Posterior vena cava (tissue), 2 donors: ENCODE measurements around the gene MX1. TPM values are rescaled to one million over a fixed set of nuclear protein-coding genes. Genes with fewer than 3 reads are reported as not detected.

Experiments
- DNase-seq: peaks from one replicate; pipeline ENCODE4 v3.0.0-alpha.2; 2020; ENCODE audit warnings: low spot score
- intact Hi-C, 2 donors: fragments of 100-400 bp; cut with DNase I; formaldehyde crosslinking; loops; one replicate each; pipeline versions ENCODE4 v1.14.1 to v1.14.2; 2022 to 2023
- long read RNA-seq, 2 donors: library from polyadenylated mRNA; unstranded; transcript quantifications; one replicate each; pipeline ENCODE4 v2.0.0, GENCODE V29; 2020 to 2021
- total RNA-seq, 2 donors: library from RNA; stranded (reverse); fragmentation: NEBNext Ultra II Directional; extraction: Animal tissue kit (Norgen Biotek cat#: 25700); gene quantifications; one replicate each; pipeline ENCODE4 v1.2.1, GENCODE V29; 2021
- donor health status: DM: yes; HTN: yes; CAD: no.
- donor health status: DM: yes; HTN: yes; CAD: no.

MX1 gene, protein sequence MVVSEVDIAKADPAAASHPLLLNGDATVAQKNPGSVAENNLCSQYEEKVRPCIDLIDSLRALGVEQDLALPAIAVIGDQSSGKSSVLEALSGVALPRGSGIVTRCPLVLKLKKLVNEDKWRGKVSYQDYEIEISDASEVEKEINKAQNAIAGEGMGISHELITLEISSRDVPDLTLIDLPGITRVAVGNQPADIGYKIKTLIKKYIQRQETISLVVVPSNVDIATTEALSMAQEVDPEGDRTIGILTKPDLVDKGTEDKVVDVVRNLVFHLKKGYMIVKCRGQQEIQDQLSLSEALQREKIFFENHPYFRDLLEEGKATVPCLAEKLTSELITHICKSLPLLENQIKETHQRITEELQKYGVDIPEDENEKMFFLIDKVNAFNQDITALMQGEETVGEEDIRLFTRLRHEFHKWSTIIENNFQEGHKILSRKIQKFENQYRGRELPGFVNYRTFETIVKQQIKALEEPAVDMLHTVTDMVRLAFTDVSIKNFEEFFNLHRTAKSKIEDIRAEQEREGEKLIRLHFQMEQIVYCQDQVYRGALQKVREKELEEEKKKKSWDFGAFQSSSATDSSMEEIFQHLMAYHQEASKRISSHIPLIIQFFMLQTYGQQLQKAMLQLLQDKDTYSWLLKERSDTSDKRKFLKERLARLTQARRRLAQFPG
- total RNA-seq = 10 to 100 TPM; 14.0 to 52.2 TPM
- long read RNA-seq, donor 1, partial matches to known transcripts = 0 of 4 reads
- long read RNA-seq, donor 1, other reads (novel, unspliced or antisense) = 3 of 4 reads
- long read RNA-seq, donor 2, transcript MX1-202 (17 exons, 2,850 nt) = major isoform, 29 of 76 reads
- long read RNA-seq, donor 2, partial matches to known transcripts = 22 of 76 reads
- long read RNA-seq, donor 2, other reads (novel, unspliced or antisense) = 25 of 76 reads

DNA sequence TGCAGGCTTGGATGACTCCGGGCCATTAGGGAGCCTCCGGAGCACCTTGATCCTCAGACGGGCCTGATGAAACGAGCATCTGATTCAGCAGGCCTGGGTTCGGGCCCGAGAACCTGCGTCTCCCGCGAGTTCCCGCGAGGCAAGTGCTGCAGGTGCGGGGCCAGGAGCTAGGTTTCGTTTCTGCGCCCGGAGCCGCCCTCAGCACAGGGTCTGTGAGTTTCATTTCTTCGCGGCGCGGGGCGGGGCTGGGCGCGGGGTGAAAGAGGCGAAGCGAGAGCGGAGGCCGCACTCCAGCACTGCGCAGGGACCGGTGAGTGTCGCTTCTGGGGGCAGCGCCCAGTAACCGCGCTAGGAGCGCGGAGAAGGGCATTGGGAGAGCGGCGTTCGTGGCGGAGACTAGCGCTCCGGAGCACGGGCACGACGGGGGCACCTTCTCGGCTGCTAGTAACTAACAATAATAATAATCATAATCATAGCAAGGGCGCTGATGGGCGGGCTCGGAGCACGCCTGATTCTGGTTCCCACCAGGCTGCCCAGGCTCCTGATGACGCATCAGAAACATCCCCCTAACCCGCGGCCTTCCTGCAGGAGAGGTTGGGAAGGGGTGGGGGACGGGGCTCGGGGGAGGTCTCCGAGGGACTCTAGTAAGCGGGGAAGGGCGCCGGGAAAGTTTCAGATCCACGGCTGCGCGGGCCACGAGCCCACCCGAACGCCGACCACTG is at the start of gene MX1:
MX1 (plus strand) TSS at position 286 of the 722 bp plus-strand sequence. CDS start 5,832 bp downstream, outside the sequence.
- DNase-seq = peak; percentile 88
- intact Hi-C loops = no loop called here

DNA sequence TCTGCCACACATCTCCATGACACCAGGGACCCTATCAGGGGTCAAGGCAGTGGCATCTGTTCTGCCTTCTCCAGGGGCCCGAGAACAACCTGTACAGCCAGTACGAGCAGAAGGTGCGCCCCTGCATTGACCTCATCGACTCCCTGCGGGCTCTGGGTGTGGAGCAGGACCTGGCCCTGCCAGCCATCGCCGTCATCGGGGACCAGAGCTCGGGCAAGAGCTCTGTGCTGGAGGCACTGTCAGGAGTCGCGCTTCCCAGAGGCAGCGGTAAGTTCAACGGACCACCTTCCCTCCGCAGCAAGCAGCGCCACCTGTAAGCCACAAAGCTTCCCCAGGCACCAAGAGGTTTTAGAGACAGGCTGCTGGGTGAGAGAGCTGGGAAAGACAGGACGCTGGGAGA is 48.3 kb upstream of the MX1 start:
- DNase-seq = no peak
- intact Hi-C loops = no loop called here

DNA sequence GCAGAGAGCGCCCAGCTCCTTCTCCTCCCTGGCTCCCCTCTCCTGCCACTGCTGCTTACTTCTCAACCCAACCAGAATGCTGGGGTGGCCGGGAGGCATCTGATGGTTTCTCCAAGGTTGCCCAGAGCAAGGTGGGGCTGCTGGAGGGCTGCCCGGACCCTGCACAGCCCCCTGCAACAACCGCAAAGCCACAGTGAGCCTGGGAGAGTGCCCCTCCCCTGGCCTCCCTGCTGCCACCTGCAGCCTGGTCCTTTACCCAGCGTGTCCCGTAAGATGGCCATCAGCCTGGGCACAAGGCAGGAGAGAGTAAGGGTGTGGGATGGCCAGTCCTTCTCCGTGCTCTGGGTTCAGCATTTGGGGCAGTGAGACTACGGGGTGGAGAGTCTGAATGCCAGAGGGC is 47.2 kb upstream of the MX1 start:
- DNase-seq = no peak

DNA sequence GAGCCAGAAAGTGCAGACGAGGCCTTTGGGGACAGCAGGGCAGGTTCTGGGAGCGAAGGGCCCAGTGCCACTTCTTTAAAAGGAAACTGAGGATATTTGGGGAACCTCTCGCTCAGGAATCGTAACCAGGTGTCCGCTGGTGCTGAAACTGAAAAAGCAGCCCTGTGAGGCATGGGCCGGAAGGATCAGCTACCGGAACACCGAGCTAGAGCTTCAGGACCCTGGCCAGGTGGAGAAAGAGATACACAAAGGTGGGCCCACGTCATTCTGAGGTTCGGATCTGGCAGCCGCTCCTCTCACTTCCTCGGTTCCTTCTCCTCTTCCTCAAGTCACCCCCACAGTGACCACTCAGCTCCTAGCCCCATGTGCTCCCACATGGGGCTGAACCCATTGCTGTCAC is 46.1 kb upstream of the MX1 start:
- intact Hi-C loops = no loop called here
- no peak for DNase-seq

More for the DNA sequence above, 47.2 kb upstream of the MX1 start:
- intact Hi-C loops = no loop called here

DNA sequence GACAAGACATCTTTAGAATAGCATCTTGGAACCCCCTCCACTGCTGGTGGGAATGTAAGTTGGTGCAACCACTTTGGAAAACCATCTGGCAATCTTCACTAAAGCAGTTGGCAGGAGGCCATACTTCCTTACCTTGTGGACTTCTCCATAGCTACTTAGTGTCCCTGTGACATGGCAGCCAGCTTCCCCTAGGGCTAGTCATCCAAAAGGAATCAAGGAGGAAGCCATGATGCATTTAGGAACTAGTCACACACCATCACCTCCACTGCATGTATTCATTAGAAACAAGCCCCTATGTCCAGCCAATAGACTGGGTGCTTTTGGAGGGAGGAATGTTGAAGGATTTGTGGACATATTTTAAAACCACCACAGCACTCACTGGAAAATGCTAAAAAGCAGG is 44.3 kb upstream of the MX1 start:
- intact Hi-C loops = no loop called here

DNA sequence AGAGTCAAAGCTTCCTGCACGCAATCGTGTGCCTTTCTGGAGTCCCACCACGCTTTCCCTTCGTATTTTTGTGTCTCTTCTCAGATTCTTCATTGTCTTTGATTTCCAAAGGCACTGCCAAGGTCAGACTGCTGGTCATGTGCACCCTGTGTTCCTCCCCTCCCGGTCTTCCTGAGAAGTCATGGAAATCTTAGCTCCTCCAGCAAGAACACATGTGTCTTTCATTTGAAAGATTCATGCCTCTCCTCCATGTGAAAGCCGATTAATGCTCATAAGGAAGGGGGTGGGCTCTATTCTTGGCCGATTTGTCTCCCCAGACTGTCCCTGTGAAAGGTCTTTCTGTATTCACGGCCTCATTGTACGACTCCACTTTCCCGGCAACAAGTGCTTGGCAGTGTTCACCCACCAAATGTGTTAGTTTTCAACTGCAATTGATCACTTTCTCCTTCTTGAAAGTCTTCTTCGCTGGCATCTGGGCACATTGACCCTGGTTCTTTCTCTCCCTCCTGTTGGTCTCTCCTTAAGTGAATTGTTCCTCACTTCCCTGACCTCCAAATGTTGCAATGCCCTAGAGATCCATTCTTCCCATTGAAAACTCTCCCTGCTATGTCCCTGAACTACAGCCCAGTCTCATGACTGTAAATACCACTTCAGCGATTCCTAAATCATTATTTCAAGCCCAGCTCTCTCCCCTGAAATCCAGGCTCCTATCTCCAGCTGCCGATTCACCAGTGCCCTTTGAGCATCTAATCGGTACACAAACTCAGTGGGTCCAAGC is 38.8 kb upstream of the MX1 start:
- no peak for DNase-seq
- intact Hi-C loops = no loop called here

More for the DNA sequence above, 44.3 kb upstream of the MX1 start:
- DNase-seq = no peak

DNA sequence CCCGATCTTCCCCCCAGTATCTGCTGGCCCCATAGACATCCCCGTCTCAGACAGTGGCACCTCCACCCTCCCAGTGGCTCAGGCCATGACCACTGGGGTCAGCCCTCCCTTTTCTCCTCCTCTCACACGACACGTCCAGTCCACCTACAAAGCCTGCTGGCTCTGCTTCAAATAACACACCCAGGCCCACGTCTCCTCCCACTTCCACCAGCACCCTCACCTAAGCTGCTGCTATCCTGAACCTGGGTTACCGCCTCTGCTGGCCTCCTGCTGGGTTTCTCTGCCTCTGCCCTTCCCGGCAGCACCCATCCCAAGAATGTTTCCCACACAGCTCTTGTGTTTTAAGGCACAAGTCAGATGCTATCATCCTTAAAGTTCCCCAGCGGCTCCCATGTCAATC is 38.2 kb upstream of the MX1 start:
- no peak for DNase-seq
- intact Hi-C loops = no loop called here

DNA sequence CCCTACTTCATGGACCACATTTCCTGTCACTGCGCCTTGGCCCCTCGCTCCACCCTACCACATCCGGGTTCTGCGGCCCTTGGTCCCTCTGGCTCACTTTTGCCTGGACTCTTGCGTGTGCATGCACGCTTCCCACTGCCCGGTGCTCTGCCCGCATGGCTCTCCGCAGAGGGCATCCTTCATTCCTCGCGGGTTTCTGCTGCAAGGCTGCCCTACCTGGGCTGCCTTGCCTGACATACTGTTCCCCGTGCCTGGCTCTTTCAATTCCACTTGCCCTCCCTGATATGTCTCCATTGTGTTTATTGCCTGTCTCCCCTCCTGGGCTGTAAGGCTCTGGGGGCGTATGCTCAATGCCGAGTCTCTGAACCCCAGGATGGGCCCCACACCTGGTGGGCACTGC is 37.8 kb upstream of the MX1 start:
- intact Hi-C loops = no loop called here
- no peak for DNase-seq

DNA sequence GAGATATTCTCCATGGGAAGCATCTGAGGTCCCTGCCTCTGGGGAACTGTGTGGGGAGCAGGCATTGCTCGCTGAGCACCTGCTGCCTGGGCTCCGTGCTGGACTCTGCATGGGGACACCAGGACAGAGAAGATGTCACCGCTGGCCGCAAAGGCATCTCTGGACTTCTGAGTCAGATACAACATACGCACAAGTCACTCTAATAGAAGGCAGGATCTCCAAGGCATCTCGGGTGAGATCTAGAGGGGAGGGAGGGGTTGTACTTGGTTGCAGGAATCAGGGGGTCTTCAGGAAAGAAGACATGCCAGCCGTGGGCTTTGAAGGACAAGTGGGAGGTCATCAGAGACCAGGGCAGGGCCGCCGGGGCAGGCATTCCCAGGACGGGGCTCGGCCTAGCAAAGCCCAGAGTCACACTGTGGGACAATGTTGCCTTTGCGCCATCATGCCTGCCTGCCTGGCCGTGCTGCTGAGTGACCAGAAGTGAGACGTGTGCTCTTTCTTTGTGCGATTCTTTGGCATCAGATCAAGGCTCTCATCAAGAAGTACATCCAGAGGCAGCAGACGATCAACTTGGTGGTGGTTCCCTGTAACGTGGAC is 35.9 kb upstream of the MX1 start:
- intact Hi-C loops = no loop called here
- DNase-seq = no peak

DNA sequence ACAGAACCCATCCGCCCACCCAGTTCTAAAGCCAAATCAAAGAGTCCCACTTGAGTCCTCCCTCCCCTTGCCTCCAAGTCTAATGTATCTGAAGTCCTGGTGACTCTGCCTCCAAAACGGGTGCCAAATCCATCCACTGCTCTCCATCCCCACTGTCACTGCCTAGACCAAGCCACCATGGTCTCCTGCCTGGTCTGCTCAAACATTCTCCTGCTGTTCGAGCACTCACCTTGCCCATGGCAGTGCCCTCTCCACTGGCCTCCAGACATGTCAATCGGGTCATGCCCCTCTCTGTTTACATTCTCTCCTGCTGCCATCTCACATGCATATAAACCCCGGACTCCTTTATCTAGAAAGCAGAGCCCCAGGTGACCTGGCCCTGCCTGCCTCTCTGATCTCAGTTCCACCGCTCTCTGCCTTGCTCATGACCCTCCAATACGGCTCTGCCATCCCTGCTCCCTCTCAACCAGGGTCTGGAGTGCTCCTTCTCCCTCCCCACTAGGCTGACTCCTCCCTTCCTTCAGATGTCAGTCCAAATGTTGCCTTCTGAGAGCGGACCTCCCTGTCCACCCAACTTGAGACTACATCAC is 32.1 kb upstream of the MX1 start:
- intact Hi-C loops = no loop called here
- no peak for DNase-seq

DNA sequence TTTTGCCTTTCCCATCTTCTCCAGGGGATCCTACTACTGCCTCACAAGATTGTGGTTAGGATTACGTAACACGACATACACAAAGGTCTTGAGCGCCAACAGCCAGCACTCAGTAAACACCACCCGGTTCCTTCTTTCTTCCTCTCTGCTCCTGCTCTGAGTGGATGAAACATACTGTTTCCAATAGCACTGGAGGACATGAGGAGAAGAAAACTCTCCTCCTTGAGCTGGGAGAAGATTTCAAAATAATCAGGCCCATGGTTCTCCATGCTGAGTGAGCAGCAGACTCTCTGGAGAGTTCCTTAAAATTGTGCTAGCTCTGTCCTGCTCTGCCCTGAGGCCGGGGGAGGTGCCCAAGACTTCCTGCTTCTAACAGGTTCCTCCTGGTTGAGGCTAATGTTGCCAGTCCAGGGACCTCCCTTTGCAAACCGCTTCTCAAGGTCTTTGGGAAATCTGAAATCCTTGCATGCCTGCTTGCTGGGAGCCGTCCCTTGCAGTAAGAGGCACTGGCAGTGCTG is 29.4 kb upstream of the MX1 start:
- intact Hi-C loops = no loop called here
- DNase-seq = no peak

DNA sequence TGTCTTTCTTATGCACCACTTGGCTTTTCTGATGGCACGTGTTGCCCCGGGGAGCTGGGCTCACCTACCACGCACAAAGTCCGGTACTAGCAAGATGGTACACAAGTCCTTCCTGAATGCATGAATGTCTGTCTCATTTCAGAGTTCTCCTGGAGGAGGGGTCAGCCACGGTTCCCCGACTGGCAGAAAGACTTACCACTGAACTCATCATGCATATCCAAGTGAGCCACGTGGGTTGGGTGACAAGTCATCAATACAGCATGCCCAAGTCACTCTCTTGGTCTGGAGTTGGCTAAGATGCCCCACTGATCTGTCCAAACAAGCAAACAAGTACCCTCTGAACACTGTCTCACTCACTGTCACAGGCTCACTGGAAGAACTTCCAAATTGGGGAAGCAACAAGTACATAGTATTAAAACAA is 28.6 kb upstream of the MX1 start:
- intact Hi-C loops = no loop called here
- DNase-seq = no peak

DNA sequence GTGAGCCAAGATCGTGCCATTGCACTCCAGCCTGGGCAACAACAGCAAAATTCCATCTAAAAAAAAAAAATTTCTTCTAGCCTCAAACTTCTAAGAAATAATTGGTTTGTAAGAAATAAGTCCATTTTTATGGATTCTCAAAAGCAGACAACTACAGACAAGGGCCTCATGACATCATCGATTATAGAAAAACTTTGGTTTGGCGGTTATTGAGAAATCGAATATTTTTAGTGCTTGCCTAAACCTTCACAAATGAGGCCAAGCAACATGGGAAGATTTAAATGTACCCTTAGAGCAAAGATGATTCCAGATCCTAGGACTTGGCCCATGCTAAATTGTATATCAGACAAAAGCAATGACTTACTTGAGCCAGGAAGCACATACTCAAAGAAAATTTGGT is 27.8 kb upstream of the MX1 start:
- intact Hi-C loops = no loop called here
- DNase-seq = no peak

DNA sequence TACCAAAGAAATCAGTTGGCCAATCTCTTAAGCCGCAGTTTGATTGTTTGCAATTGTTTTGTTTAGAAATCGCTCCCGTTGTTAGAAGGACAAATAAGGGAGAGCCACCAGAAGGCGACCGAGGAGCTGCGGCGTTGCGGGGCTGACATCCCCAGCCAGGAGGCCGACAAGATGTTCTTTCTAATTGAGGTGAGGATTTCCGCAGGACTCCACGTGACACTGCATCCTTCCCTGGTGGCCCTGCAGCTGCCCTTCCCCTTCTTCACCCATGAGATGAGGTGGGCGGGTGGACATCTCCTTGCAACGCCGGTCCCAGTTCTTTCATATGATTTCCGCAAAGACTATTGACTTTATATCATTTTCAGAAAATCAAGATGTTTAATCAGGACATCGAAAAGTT is 27.2 kb upstream of the MX1 start:
- intact Hi-C loops = no loop called here
- DNase-seq = no peak

DNA sequence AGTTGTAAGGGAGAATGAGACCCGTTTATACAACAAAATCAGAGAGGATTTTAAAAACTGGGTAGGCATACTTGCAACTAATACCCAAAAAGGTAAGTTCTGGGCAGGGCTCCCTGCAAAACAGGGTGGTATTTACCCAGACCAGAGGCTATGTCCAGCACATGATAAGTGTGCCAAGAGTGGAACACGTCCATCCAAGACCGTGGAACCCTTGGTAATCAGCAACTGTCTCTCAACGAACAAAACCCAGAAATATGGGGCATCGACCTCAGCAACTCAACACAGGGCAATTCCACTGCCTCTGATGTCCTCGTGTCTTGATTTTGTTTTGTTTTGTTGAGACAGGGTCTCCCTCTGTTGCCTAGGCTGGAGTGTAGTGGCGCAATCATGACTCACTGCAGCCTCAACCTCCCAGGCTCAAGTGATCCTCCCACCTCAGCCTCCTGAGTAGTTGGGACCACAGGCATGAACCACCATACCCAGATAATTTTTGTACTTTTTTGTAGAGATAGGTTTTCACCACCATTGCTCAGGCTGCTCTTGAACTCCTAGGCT is 26.7 kb upstream of the MX1 start:
- no peak for DNase-seq
- intact Hi-C loops = no loop called here

DNA sequence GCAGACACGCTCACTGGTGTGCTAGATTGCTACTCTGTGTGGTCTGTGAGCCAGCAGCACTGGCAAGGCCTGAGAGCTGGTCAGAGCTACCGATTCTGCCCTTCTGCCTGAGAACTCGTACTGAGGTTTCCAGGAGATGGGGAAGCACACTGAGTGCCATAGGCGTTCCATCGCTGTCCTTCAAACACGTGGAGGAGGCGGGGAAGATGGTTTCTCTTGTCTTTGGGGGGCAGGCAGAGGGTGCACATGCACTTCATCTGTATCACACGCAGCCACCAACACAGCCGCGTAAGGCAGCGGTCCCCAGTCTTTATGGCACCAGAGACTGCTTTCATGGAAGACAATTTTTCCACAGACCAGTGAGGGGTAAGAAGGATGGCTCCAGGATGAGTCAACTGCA is 23.8 kb upstream of the MX1 start:
- no peak for DNase-seq
- intact Hi-C loops = no loop called here

DNA sequence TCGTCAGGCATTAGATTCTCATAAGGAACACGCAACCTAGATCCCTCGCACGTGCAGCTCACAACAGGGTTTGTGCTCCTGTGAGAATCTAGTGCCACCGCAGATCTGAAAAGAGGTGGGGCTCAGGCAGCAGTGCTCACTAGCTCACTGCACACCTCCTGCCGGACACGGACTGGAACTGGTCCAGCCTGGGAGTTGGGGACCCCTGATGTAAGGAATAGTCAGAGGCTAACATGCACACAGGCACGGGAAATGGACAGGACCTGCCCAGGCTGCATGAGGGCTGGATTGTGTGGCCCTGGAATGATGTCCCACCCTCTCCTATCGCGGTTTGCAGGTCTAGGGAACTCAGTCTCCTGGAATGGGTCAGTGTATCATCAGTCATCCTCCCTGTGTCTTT is 23.2 kb upstream of the MX1 start:
- DNase-seq = no peak
- intact Hi-C loops = no loop called here

DNA sequence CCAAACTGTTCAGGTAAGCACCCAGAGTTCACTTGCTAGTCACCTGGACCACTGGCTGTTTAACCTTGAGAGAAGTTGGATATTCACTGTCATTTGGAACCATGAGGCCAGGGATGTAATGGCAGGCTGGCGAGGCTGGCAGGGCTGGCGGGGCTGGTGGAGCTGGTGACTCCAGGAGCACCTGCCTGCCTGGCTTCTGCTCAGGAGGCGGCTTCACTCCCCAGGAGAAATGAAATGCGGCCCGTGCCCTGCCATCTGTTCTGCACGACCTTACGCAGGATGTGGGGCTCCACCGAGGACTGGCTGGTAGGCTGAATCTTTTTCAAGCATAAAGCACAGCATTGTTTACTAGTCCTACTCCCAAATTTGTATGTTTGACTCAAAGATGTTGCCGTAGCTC is 22.7 kb upstream of the MX1 start:
- no peak for DNase-seq
- intact Hi-C loops = no loop called here
